DMS53 (cell line): ENCODE measurements around the gene DDX41.
A peak's percentile ranks its signal among the peaks of the same experiment; 100 is the strongest.
"Not testable (repeated sequence)": the region's sequence is repeated elsewhere in the genome, so short reads cannot be mapped to it uniquely, and the experiment has no call there.

Experiments used
- DNase-seq: peaks from one replicate; lab custom pipeline; 2025; lab: John Stamatoyannopoulos, UW

DDX41 gene

GRCh38 chr5:177516601-177517568 lies at the start of gene DDX41:
Gene DDX41, minus strand, starts transcription at chr5:177516961. Its CDS starts 16 bp downstream, at chr5:177516945.
- DNase-seq = peak; percentile 100

- no peak for DNase-seq
Measured at GRCh38 chr5:177565046-177565445, 48.3 kb upstream of the DDX41 start.

GRCh38 chr5:177559446-177559941 lies 42.7 kb upstream of the DDX41 start:
- not testable (repeated sequence) for DNase-seq

- DNase-seq = no peak
Measured at GRCh38 chr5:177557796-177558195, 41.0 kb upstream of the DDX41 start.

- DNase-seq = no peak
Measured at GRCh38 chr5:177557041-177557647, 40.4 kb upstream of the DDX41 start.

- no peak for DNase-seq
Measured at GRCh38 chr5:177555665-177556064, 38.9 kb upstream of the DDX41 start.

- no peak for DNase-seq
Measured at GRCh38 chr5:177555228-177555627, 38.5 kb upstream of the DDX41 start.

GRCh38 chr5:177554474-177555111 lies 37.8 kb upstream of the DDX41 start, which contains the start of gene FAM193B:
Gene FAM193B, minus strand, starts transcription at chr5:177554563. Its CDS starts 105 bp downstream, at chr5:177554458.
- DNase-seq = peak; percentile 97

- DNase-seq = peak; percentile 70
Measured at GRCh38 chr5:177553671-177554429, 37.1 kb upstream of the DDX41 start.

GRCh38 chr5:177552839-177553455 lies 36.2 kb upstream of the DDX41 start:
- DNase-seq = no peak

- DNase-seq = no peak
Measured at GRCh38 chr5:177550122-177550521, 33.4 kb upstream of the DDX41 start.

- DNase-seq = no peak
Measured at GRCh38 chr5:177548495-177548894, 31.7 kb upstream of the DDX41 start.

GRCh38 chr5:177547736-177548135 lies 31.0 kb upstream of the DDX41 start:
- DNase-seq = no peak

- DNase-seq = peak; percentile 45
Measured at GRCh38 chr5:177546258-177546741, 29.5 kb upstream of the DDX41 start.

GRCh38 chr5:177545487-177546257 lies 28.9 kb upstream of the DDX41 start:
- no peak for DNase-seq

- no peak for DNase-seq
Measured at GRCh38 chr5:177542816-177543465, 26.2 kb upstream of the DDX41 start.

GRCh38 chr5:177540438-177540837 lies 23.7 kb upstream of the DDX41 start:
- peak; percentile 27 for DNase-seq

- DNase-seq = no peak
Measured at GRCh38 chr5:177539411-177539810, 22.6 kb upstream of the DDX41 start.

GRCh38 chr5:177538876-177539275 lies 22.1 kb upstream of the DDX41 start:
- DNase-seq = no peak
